SK-N-SH treated with all-trans-retinoic acid at 6 μM for 48 hours (cell line): ENCODE data around the gene PFKL.

ENCODE experiments used
- ARNTL ChIP-seq: fragments of 450-650 bp; formaldehyde crosslinking; IDR thresholded peaks from 2 replicates; pipeline ENCODE4 v1.5.0; 2020; ENCODE audit warnings: low read depth, mild to moderate bottlenecking, moderate library complexity, borderline replicate concordance
- BACH2 ChIP-seq: fragments of 250-450 bp; sonication (Bioruptor Pico); IDR thresholded peaks from 2 replicates; pipeline ENCODE4 v1.9.0; 2021; ENCODE audit warnings: mild to moderate bottlenecking, borderline replicate concordance
- ISL1 ChIP-seq: fragments of 250-450 bp; sonication (Bioruptor Pico); IDR thresholded peaks from 2 replicates; pipeline ENCODE4 v2.1.2; 2022; ENCODE audit warnings: mild to moderate bottlenecking, moderate library complexity
- SNAI2 ChIP-seq: fragments of 250-450 bp; sonication (Bioruptor Pico); IDR thresholded peaks from 2 replicates; pipeline ENCODE4 v1.5.0; 2020; ENCODE audit warnings: mild to moderate bottlenecking, moderate library complexity
- TCF4 ChIP-seq: fragments of 250-450 bp; sonication (Bioruptor Pico); IDR thresholded peaks from 2 replicates; pipeline ENCODE4 v1.8.0; 2021; ENCODE audit warnings: mild to moderate bottlenecking, moderate library complexity, borderline replicate concordance
- ZC3H10 ChIP-seq: fragments of 250-450 bp; sonication (Bioruptor Pico); IDR thresholded peaks from 2 replicates; pipeline ENCODE4 v1.5.1; 2021; ENCODE audit warnings: mild to moderate bottlenecking, moderate library complexity
- ZFP3 ChIP-seq: fragments of 250-450 bp; sonication (Bioruptor Pico); IDR thresholded peaks from 2 replicates; pipeline ENCODE4 v1.5.0; 2020; ENCODE audit warnings: mild to moderate bottlenecking, moderate library complexity
- ZNF565 ChIP-seq: fragments of 450-650 bp; formaldehyde crosslinking; conservative IDR thresholded peaks from 2 replicates; pipeline ENCODE4 v1.5.0; 2020; ENCODE audit warnings: low read depth, mild to moderate bottlenecking, moderate library complexity
- ZNF8 ChIP-seq: fragments of 450-650 bp; formaldehyde crosslinking; IDR thresholded peaks from 2 replicates; pipeline ENCODE4 v1.5.0; 2020; ENCODE audit warnings: mild to moderate bottlenecking, moderate library complexity
- TF ChIP-seq, protein P1 (sequence below): fragments of 250-450 bp; sonication (Bioruptor Pico); IDR thresholded peaks from 2 replicates; pipeline ENCODE4 v1.5.1; 2020; ENCODE audit warnings: low read depth, mild to moderate bottlenecking, moderate library complexity
- TF ChIP-seq, protein P2 (sequence below): fragments of 250-450 bp; sonication (Bioruptor Pico); IDR thresholded peaks from 2 replicates; pipeline ENCODE4 v1.8.0; 2020; ENCODE audit warnings: mild to moderate bottlenecking, moderate library complexity, borderline replicate concordance
- TF ChIP-seq, protein P3 (sequence below): fragments of 250-450 bp; sonication (Bioruptor Pico); IDR thresholded peaks from 2 replicates; pipeline ENCODE4 v1.8.0; 2021; ENCODE audit warnings: low read depth, mild to moderate bottlenecking, moderate library complexity, borderline replicate concordance
- TF ChIP-seq, protein P4 (sequence below): fragments of 250-450 bp; sonication (Bioruptor Pico); IDR thresholded peaks from 2 replicates; pipeline ENCODE4 v1.5.0; 2020; ENCODE audit warnings: mild to moderate bottlenecking, moderate library complexity

DNA sequence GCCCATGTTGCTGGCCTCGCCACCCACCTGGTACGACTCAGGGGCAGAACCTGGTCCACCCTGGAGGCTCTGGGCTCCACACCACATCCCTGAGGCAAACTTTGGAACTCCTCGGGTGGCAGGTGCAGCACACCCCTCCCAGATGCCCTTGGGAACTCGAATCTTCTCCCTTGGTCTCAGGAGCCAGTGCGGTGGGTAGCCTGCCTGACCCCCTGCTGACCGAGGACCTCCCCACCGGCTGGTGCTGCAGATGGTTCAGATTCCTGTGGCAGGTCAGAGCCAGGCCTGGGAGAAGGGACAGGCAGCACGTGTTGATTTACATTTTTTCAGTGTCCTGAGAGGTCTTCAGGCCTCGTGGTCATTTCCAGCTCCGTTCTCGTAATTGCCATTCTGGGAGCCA is 45.6 kb downstream of the PFKL start:
- TF ChIP-seq ZC3H10 (CRISPR knock-in tag) (no peak), ISL1 (CRISPR knock-in tag) (no peak), ZFP3 (CRISPR knock-in tag) (no peak), TCF4 (CRISPR knock-in tag) (no peak), ZNF8 (CRISPR knock-in tag) (no peak), BACH2 (no peak), ARNTL (CRISPR knock-in tag) (no peak), ZNF565 (CRISPR knock-in tag) (no peak), SNAI2 (CRISPR knock-in tag) (no peak)
- TF ChIP-seq, protein P1, sequence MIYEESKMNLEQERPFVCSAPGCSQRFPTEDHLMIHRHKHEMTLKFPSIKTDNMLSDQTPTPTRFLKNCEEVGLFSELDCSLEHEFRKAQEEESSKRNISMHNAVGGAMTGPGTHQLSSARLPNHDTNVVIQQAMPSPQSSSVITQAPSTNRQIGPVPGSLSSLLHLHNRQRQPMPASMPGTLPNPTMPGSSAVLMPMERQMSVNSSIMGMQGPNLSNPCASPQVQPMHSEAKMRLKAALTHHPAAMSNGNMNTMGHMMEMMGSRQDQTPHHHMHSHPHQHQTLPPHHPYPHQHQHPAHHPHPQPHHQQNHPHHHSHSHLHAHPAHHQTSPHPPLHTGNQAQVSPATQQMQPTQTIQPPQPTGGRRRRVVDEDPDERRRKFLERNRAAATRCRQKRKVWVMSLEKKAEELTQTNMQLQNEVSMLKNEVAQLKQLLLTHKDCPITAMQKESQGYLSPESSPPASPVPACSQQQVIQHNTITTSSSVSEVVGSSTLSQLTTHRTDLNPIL = no peak
- TF ChIP-seq, protein P2, sequence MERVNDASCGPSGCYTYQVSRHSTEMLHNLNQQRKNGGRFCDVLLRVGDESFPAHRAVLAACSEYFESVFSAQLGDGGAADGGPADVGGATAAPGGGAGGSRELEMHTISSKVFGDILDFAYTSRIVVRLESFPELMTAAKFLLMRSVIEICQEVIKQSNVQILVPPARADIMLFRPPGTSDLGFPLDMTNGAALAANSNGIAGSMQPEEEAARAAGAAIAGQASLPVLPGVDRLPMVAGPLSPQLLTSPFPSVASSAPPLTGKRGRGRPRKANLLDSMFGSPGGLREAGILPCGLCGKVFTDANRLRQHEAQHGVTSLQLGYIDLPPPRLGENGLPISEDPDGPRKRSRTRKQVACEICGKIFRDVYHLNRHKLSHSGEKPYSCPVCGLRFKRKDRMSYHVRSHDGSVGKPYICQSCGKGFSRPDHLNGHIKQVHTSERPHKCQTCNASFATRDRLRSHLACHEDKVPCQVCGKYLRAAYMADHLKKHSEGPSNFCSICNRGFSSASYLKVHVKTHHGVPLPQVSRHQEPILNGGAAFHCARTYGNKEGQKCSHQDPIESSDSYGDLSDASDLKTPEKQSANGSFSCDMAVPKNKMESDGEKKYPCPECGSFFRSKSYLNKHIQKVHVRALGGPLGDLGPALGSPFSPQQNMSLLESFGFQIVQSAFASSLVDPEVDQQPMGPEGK (CRISPR knock-in tag) = no peak
- TF ChIP-seq, protein P3, sequence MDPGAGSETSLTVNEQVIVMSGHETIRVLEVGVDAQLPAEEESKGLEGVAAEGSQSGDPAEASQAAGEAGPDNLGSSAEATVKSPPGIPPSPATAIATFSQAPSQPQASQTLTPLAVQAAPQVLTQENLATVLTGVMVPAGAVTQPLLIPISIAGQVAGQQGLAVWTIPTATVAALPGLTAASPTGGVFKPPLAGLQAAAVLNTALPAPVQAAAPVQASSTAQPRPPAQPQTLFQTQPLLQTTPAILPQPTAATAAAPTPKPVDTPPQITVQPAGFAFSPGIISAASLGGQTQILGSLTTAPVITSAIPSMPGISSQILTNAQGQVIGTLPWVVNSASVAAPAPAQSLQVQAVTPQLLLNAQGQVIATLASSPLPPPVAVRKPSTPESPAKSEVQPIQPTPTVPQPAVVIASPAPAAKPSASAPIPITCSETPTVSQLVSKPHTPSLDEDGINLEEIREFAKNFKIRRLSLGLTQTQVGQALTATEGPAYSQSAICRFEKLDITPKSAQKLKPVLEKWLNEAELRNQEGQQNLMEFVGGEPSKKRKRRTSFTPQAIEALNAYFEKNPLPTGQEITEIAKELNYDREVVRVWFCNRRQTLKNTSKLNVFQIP (CRISPR knock-in tag) = no peak
- TF ChIP-seq, protein P4, sequence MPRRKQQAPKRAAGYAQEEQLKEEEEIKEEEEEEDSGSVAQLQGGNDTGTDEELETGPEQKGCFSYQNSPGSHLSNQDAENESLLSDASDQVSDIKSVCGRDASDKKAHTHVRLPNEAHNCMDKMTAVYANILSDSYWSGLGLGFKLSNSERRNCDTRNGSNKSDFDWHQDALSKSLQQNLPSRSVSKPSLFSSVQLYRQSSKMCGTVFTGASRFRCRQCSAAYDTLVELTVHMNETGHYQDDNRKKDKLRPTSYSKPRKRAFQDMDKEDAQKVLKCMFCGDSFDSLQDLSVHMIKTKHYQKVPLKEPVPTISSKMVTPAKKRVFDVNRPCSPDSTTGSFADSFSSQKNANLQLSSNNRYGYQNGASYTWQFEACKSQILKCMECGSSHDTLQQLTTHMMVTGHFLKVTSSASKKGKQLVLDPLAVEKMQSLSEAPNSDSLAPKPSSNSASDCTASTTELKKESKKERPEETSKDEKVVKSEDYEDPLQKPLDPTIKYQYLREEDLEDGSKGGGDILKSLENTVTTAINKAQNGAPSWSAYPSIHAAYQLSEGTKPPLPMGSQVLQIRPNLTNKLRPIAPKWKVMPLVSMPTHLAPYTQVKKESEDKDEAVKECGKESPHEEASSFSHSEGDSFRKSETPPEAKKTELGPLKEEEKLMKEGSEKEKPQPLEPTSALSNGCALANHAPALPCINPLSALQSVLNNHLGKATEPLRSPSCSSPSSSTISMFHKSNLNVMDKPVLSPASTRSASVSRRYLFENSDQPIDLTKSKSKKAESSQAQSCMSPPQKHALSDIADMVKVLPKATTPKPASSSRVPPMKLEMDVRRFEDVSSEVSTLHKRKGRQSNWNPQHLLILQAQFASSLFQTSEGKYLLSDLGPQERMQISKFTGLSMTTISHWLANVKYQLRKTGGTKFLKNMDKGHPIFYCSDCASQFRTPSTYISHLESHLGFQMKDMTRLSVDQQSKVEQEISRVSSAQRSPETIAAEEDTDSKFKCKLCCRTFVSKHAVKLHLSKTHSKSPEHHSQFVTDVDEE (CRISPR knock-in tag) = no peak
